ENCODE results near the gene SBF1.

The SBF1 gene

GRCh38 chr22:50396751-50397370, 78.0 kb downstream of the SBF1 start:
- DNase-seq (ENCODE audit: low spot score) = no peak

Measured in activated CD4-positive, alpha-beta T cell treated with anti-CD3 and anti-CD28 coated beads, Interleukin-2, Interleukin-4, amounts not matched to agents 100 ng/mL and 50 ng/mL, durations not matched to agents 16 hours and 8 hours (primary cell).